Trophoblast cell (in vitro differentiated cells and primary cell): ENCODE results near the gene ALDH2.

Experiments used
- DNase-seq, 2 donors: peaks; one replicate each; pipeline ENCODE4 v3.0.0-alpha.2; 2016
- H2AFZ ChIP-seq: 2 replicates; pipeline ENCODE4 v1.6.1; 2013; ENCODE audit warnings: low read length, moderate library complexity, mild to moderate bottlenecking; ENCODE audit not compliant: insufficient read depth, poor library complexity
- H2AK5ac ChIP-seq: 2 replicates; pipeline ENCODE4 v1.6.1; 2013; ENCODE audit warnings: mild to moderate bottlenecking, low read length
- H2BK120ac ChIP-seq: 2 replicates; pipeline ENCODE4 v1.6.1; 2013; ENCODE audit warnings: low read length, mild to moderate bottlenecking, moderate library complexity; ENCODE audit not compliant: insufficient read depth, poor library complexity
- H2BK12ac ChIP-seq: 2 replicates; pipeline ENCODE4 v1.6.1; 2013; ENCODE audit warnings: mild to moderate bottlenecking, low read length, moderate library complexity
- H2BK5ac ChIP-seq: 2 replicates; pipeline ENCODE4 v1.6.1; 2013; ENCODE audit warnings: low read length, low read depth, moderate library complexity, mild to moderate bottlenecking; ENCODE audit not compliant: poor library complexity
- H3K14ac ChIP-seq: 2 replicates; pipeline ENCODE4 v1.6.1; 2013; ENCODE audit warnings: mild to moderate bottlenecking, low read length
- H3K18ac ChIP-seq: 2 replicates; pipeline ENCODE4 v1.6.1; 2013; ENCODE audit warnings: mild to moderate bottlenecking, low read length
- H3K23ac ChIP-seq: 2 replicates; pipeline ENCODE4 v1.6.1; 2013; ENCODE audit warnings: low read length
- H3K27ac ChIP-seq: 2 replicates; pipeline ENCODE4 v1.5.1; 2013; ENCODE audit warnings: low read depth, mild to moderate bottlenecking, inconsistent platforms, low read length, moderate library complexity
- H3K27me3 ChIP-seq: 2 replicates; pipeline ENCODE4 v1.6.1; 2013; ENCODE audit warnings: inconsistent platforms, mild to moderate bottlenecking, low read length, moderate library complexity; ENCODE audit not compliant: insufficient read depth
- H3K36me3 ChIP-seq, 2 experiments: 1 replicate in 1 of 2; 2 replicates in 1 of 2; pipeline ENCODE4 v1.6.1; 2013; ENCODE audit warnings: low read length in 2 of 2, mild to moderate bottlenecking in 2 of 2, moderate library complexity in 1 of 2; ENCODE audit not compliant: insufficient read depth in 2 of 2, control insufficient read depth in 1 of 2
- H3K4ac ChIP-seq: 2 replicates; pipeline ENCODE4 v1.6.1; 2013; ENCODE audit warnings: low read depth, mild to moderate bottlenecking, low read length, moderate library complexity
- H3K4me1 ChIP-seq, 2 experiments: 1 replicate in 1 of 2; 2 replicates in 1 of 2; pipeline ENCODE4 v1.6.1; 2013; ENCODE audit warnings: low read length in 2 of 2, mild to moderate bottlenecking in 2 of 2, moderate library complexity in 1 of 2; ENCODE audit not compliant: insufficient read depth in 2 of 2, control insufficient read depth in 1 of 2
- H3K4me2 ChIP-seq: 2 replicates; pipeline ENCODE4 v1.6.1; 2013; ENCODE audit warnings: inconsistent platforms, mild to moderate bottlenecking, low read length, moderate library complexity
- H3K4me3 ChIP-seq: 2 replicates; pipeline ENCODE4 v1.5.1; 2013; ENCODE audit warnings: mild to moderate bottlenecking, low read depth, low read length, inconsistent platforms
- H3K79me1 ChIP-seq: one replicate; pipeline ENCODE4 v1.6.1; 2013; ENCODE audit warnings: low read length
- H3K79me2 ChIP-seq: 2 replicates; pipeline ENCODE4 v1.6.1; 2013; ENCODE audit warnings: low read length, mild to moderate bottlenecking; ENCODE audit not compliant: control insufficient read depth, insufficient read depth, poor library complexity
- H3K9ac ChIP-seq: 2 replicates; pipeline ENCODE4 v1.6.1; 2013; ENCODE audit warnings: mild to moderate bottlenecking, low read length
- H3K9me3 ChIP-seq: 2 replicates; pipeline ENCODE4 v1.6.1; 2013; ENCODE audit warnings: low read depth, mild to moderate bottlenecking, control low read depth, inconsistent platforms, low read length; ENCODE audit not compliant: insufficient read depth
- H4K12ac ChIP-seq: 2 replicates; pipeline ENCODE4 v1.6.1; 2013; ENCODE audit warnings: low read depth, mild to moderate bottlenecking, low read length, moderate library complexity
- H4K8ac ChIP-seq: 2 replicates; pipeline ENCODE4 v1.6.1; 2013; ENCODE audit warnings: low read depth, mild to moderate bottlenecking, low read length, moderate library complexity
- H4K91ac ChIP-seq: one replicate; pipeline ENCODE4 v1.6.1; 2013; ENCODE audit warnings: low read depth, mild to moderate bottlenecking, low read length, moderate library complexity
- WGBS: extraction: QIAGEN DNeasy Blood & Tissue Kit; methylation state at CpG from one replicate; pipeline ENCODE4 v1.1.7; 2013; ENCODE audit warnings: missing lambda C conversion rate; ENCODE audit not compliant: insufficient read length, insufficient coverage; ENCODE audit errors: extremely low coverage; 5-methylcytosine and 5-hydroxymethylcytosine counted together

The ALDH2 gene

GRCh38 chr12:111825509-111825908 lies 58.8 kb downstream of the ALDH2 start:
- H3K23ac ChIP-seq, result no peak overlapping the region
- H3K4ac ChIP-seq, result no peak overlapping the region
- H3K4me3 ChIP-seq, result no peak overlapping the region
- H2AK5ac ChIP-seq, result no peak overlapping the region
- peaks cover 4 to 5% of the 10 kb centered on the region in 2 experiments for H3K4me1 ChIP-seq
- no peaks in the 10 kb centered on the region for H3K79me2 ChIP-seq
- no peak overlapping the region for H2AFZ ChIP-seq
- H2BK120ac ChIP-seq, result peak overlapping the region; percentile 26
- peaks cover 3% of the 10 kb centered on the region for H3K9me3 ChIP-seq
- H3K18ac ChIP-seq, result no peak overlapping the region
- DNase-seq, result peak; percentile 34 to 78
- H2BK5ac ChIP-seq, result no peak overlapping the region
- no peak overlapping the region for H3K14ac ChIP-seq
- no peaks in the 10 kb centered on the region for H3K27me3 ChIP-seq
- no peak overlapping the region for H4K12ac ChIP-seq
- H3K27ac ChIP-seq, result no peak overlapping the region
- no peak overlapping the region for H3K9ac ChIP-seq
- no peak overlapping the region for H4K8ac ChIP-seq
- peaks cover 17% of the 10 kb centered on the region for H3K79me1 ChIP-seq
- no CpG with 5 or more reads among the region's 5 CpGs for WGBS
- peak overlapping the region; percentile 64 for H4K91ac ChIP-seq
- no peak overlapping the region for H2BK12ac ChIP-seq
- no peak overlapping the region for H3K4me2 ChIP-seq
- no peaks in the 10 kb centered on the region for H3K36me3 ChIP-seq

- DNase-seq, result no peak
- H3K27me3 ChIP-seq, result no peaks in the 10 kb centered on the region
- H2BK120ac ChIP-seq, result no peak overlapping the region
- no peak overlapping the region for H3K27ac ChIP-seq
- H3K79me1 ChIP-seq, result peaks cover 17% of the 10 kb centered on the region
- no peak overlapping the region for H3K9ac ChIP-seq
- H3K4ac ChIP-seq, result no peak overlapping the region
- WGBS, result no CpG with 5 or more reads among the region's 3 CpGs
- peaks cover 3% of the 10 kb centered on the region for H3K9me3 ChIP-seq
- H3K4me3 ChIP-seq, result no peak overlapping the region
- no peak overlapping the region for H3K18ac ChIP-seq
- H4K8ac ChIP-seq, result no peak overlapping the region
- H3K23ac ChIP-seq, result no peak overlapping the region
- no peak overlapping the region for H4K91ac ChIP-seq
- peak overlapping the region; percentile 30 for H2BK12ac ChIP-seq
- no peak overlapping the region for H2AK5ac ChIP-seq
- no peaks in the 10 kb centered on the region for H3K79me2 ChIP-seq
- no peak overlapping the region for H2BK5ac ChIP-seq
- H4K12ac ChIP-seq, result no peak overlapping the region
- no peaks in the 10 kb centered on the region for H3K36me3 ChIP-seq
- H2AFZ ChIP-seq, result no peak overlapping the region
- H3K4me1 ChIP-seq, result peaks cover 4 to 5% of the 10 kb centered on the region in 2 experiments
- no peak overlapping the region for H3K14ac ChIP-seq
- no peak overlapping the region for H3K4me2 ChIP-seq
Measured at GRCh38 chr12:111826316-111826715, 59.6 kb downstream of the ALDH2 start.

- H3K18ac ChIP-seq, result no peak overlapping the region
- no peak overlapping the region for H3K4me3 ChIP-seq
- no peak overlapping the region for H3K9ac ChIP-seq
- H3K79me1 ChIP-seq, result peaks cover 17% of the 10 kb centered on the region
- H3K4ac ChIP-seq, result no peak overlapping the region
- H3K4me2 ChIP-seq, result no peak overlapping the region
- no peaks in the 10 kb centered on the region for H3K36me3 ChIP-seq
- peaks cover 3% of the 10 kb centered on the region for H3K9me3 ChIP-seq
- no peaks in the 10 kb centered on the region for H3K27me3 ChIP-seq
- H4K91ac ChIP-seq, result peak overlapping the region; percentile 28
- H4K8ac ChIP-seq, result no peak overlapping the region
- no CpG with 5 or more reads among the region's 2 CpGs for WGBS
- no peak for DNase-seq
- H3K4me1 ChIP-seq, result peaks cover 4 to 5% of the 10 kb centered on the region in 2 experiments
- H2BK12ac ChIP-seq, result peak overlapping the region; percentile 61
- no peaks in the 10 kb centered on the region for H3K79me2 ChIP-seq
- no peak overlapping the region for H3K23ac ChIP-seq
- no peak overlapping the region for H2BK5ac ChIP-seq
- no peak overlapping the region for H3K27ac ChIP-seq
- H2BK120ac ChIP-seq, result peak overlapping the region; percentile 46
- no peak overlapping the region for H3K14ac ChIP-seq
- no peak overlapping the region for H4K12ac ChIP-seq
- H2AK5ac ChIP-seq, result peak overlapping the region; percentile 14
- H2AFZ ChIP-seq, result no peak overlapping the region
Measured at GRCh38 chr12:111826992-111827391, 60.3 kb downstream of the ALDH2 start.

- WGBS, result no CpG with 5 or more reads among the region's 4 CpGs
- Histone ChIP-seq H2AK5ac (no peak overlapping the region), H3K4me2 (no peak overlapping the region), H3K18ac (no peak overlapping the region), H4K12ac (no peak overlapping the region), H3K27me3 (no peaks in the 10 kb centered on the region), H2BK120ac (no peak overlapping the region), H3K23ac (no peak overlapping the region), H3K14ac (no peak overlapping the region), H2BK12ac (no peak overlapping the region), H4K8ac (no peak overlapping the region), H3K27ac (no peak overlapping the region), H3K79me2 (no peaks in the 10 kb centered on the region), H3K36me3 (no peaks in the 10 kb centered on the region), H3K4ac (no peak overlapping the region), H3K4me3 (no peak overlapping the region), H4K91ac (no peak overlapping the region), H3K9me3 (peaks cover 3% of the 10 kb centered on the region), H3K79me1 (peaks cover 17% of the 10 kb centered on the region), H3K9ac (no peak overlapping the region), H2AFZ (no peak overlapping the region), H2BK5ac (no peak overlapping the region), H3K4me1 (peaks cover 4 to 5% of the 10 kb centered on the region in 2 experiments)
- no peak for DNase-seq
Measured at GRCh38 chr12:111827907-111828306, 61.2 kb downstream of the ALDH2 start.
